CD4-positive, alpha-beta memory T cell (primary cell): ENCODE results near the gene SUPT4H1. TPM values are rescaled to one million over a fixed set of nuclear protein-coding genes. Genes with fewer than 3 reads are reported as not detected.

ENCODE experiments used
- CTCF ChIA-PET: fragments of 350-600 bp; sonication (Branson Sonifier 250); formaldehyde crosslinking; loops from one replicate; lab custom pipeline; 2021; ENCODE audit warnings: inconsistent platforms; ENCODE audit not compliant: partially characterized antibody; lab: Charles Lee
- POLR2A ChIA-PET: fragments of 350-600 bp; sonication (Branson Sonifier 250); formaldehyde crosslinking; loops from one replicate; lab custom pipeline; 2021; ENCODE audit not compliant: partially characterized antibody; lab: Charles Lee
- DNase-seq, 5 donors: peaks; one replicate each; pipeline versions ENCODE4 v3.0.0 to v3.0.0-alpha.2; 2020 to 2022; ENCODE audit warnings: mixed read lengths in 1 of 5
- H3K27ac ChIP-seq: one replicate; pipeline ENCODE4 v1.7.0; 2013; ENCODE audit warnings: low read depth, low read length
- H3K27me3 ChIP-seq: 2 replicates; pipeline ENCODE4 v1.7.0; 2013; ENCODE audit warnings: mild to moderate bottlenecking, low read length, moderate library complexity; ENCODE audit not compliant: insufficient read depth
- H3K36me3 ChIP-seq: 2 replicates; pipeline ENCODE4 v1.7.0; 2013; ENCODE audit warnings: mild to moderate bottlenecking, low read length, moderate library complexity; ENCODE audit not compliant: insufficient read depth
- H3K4me1 ChIP-seq: 2 replicates; pipeline ENCODE4 v1.7.0; 2013; ENCODE audit warnings: mild to moderate bottlenecking, low read length, moderate library complexity; ENCODE audit not compliant: insufficient read depth
- H3K4me3 ChIP-seq, 2 donors: one replicate each; pipeline ENCODE4 v1.7.0; 2013; ENCODE audit warnings: low read length in 2 of 2, mild to moderate bottlenecking in 1 of 2
- H3K9me3 ChIP-seq, 2 donors: one replicate each; pipeline ENCODE4 v1.7.0; 2013; ENCODE audit warnings: low read length in 2 of 2, control low read depth in 1 of 2; ENCODE audit not compliant: control insufficient read depth in 1 of 2
- H3K27ac Mint-ChIP-seq, 7 donors: one replicate each; pipeline ENCODE4 v1.8.0; 2020 to 2021; ENCODE audit warnings: mixed read lengths in 7 of 7, mild to moderate bottlenecking in 6 of 7, inconsistent platforms in 3 of 7, moderate library complexity in 3 of 7
- H3K27me3 Mint-ChIP-seq, 2 donors: one replicate each; pipeline ENCODE4 v1.8.0; 2020 to 2021; ENCODE audit warnings: mixed read lengths in 2 of 2
- H3K36me3 Mint-ChIP-seq, 2 donors: one replicate each; pipeline ENCODE4 v1.8.0; 2020 to 2021; ENCODE audit warnings: mixed read lengths in 2 of 2, inconsistent platforms in 1 of 2, mild to moderate bottlenecking in 1 of 2
- H3K4me1 Mint-ChIP-seq, 4 donors: one replicate each; pipeline ENCODE4 v1.8.0; 2020 to 2021; ENCODE audit warnings: mixed read lengths in 4 of 4, mild to moderate bottlenecking in 1 of 4
- H3K4me3 Mint-ChIP-seq, 8 donors: one replicate each; pipeline ENCODE4 v1.8.0; 2020 to 2021; ENCODE audit warnings: mixed read lengths in 8 of 8, mild to moderate bottlenecking in 7 of 8, moderate library complexity in 6 of 8, inconsistent platforms in 3 of 8
- H3K9me3 Mint-ChIP-seq, 8 donors: one replicate each; pipeline ENCODE4 v1.8.0; 2020 to 2021; ENCODE audit warnings: mixed read lengths in 8 of 8, mild to moderate bottlenecking in 5 of 8, inconsistent platforms in 3 of 8, moderate library complexity in 1 of 8
- intact Hi-C: fragments of 100-400 bp; cut with micrococcal nuclease; formaldehyde crosslinking; loops from one replicate; pipeline ENCODE4 v1.15.1; 2023
- polyA plus RNA-seq, 2 donors: library from polyadenylated mRNA; unstranded; fragments of 300-500 nt; fragmentation: Illumina TruSeq; gene quantifications; one replicate each; pipeline ENCODE4 v1.2.3, GENCODE V29; 2021
- total RNA-seq, 2 experiments: library from RNA; stranded (reverse); gene quantifications; one replicate each; pipeline ENCODE4 v1.2.3, GENCODE V29; 2021

The SUPT4H1 gene
- total and polyA plus RNA-seq, 4 experiments from 2014 or later: 61.4 to 120 (median 84.8) TPM

- no peak overlapping the region for H3K4me3 Mint-ChIP-seq
- Histone ChIP-seq H3K9me3 (no peaks in the 10 kb centered on the region), H3K4me1 (peaks cover 4% of the 10 kb centered on the region), H3K27me3 (no peaks in the 10 kb centered on the region), H3K27ac (no peak overlapping the region), H3K36me3 (peaks cover 4% of the 10 kb centered on the region), H3K4me3 (no peak overlapping the region)
- ChIA-PET POLR2A (interaction anchor here (0.9 to 3.4 kb wide), 10 partner anchors 11 to 47 kb away, joined by 3 to 21 read pairs (median 4); partner anchors contain the start of genes SUPT4H1 and TSPOAP1), CTCF (interaction anchor here (0.8 to 4.3 kb wide), 20 partner anchors 10 to 210 kb away, joined by 3 to 52 read pairs (median 4); partner anchors contain the start of genes MPO, MTMR4 and RNF43)
- H3K27me3 Mint-ChIP-seq: no peaks in the 10 kb centered on the region
- peaks cover 4 to 10% (median 5%) of the 10 kb centered on the region in 4 donors for H3K4me1 Mint-ChIP-seq
- intact Hi-C loops: loop anchor here (1.0 to 5.0 kb wide), 5 partner anchors 24 to 702 kb away; partner anchors contain the start of gene RNF43
- no peaks in the 10 kb centered on the region for H3K9me3 Mint-ChIP-seq
- DNase-seq: no peak
- no peak overlapping the region for H3K27ac Mint-ChIP-seq
- peaks cover 12% of the 10 kb centered on the region in 2 donors for H3K36me3 Mint-ChIP-seq
Observed at GRCh38 chr17:58304750-58305486, 47.1 kb downstream of the SUPT4H1 start.

- no peaks in the 10 kb centered on the region for H3K9me3 ChIP-seq
- peaks cover 10 to 11% of the 10 kb centered on the region in 2 donors for H3K36me3 Mint-ChIP-seq
- H3K9me3 Mint-ChIP-seq: no peaks in the 10 kb centered on the region
- H3K4me3 Mint-ChIP-seq: no peak overlapping the region
- ChIA-PET POLR2A (interaction anchor here (0.9 to 3.4 kb wide), 10 partner anchors 12 to 48 kb away, joined by 3 to 21 read pairs (median 4); partner anchors contain the start of genes SUPT4H1 and TSPOAP1), CTCF (interaction anchor here (0.8 to 4.3 kb wide), 25 partner anchors 10 to 211 kb away, joined by 3 to 52 read pairs (median 4); partner anchors contain the start of genes MPO, MTMR4, RNF43 and SUPT4H1)
- no peak overlapping the region for H3K4me3 ChIP-seq
- H3K27ac Mint-ChIP-seq: peak overlapping the region in 4 of 7 donors; percentile 0 to 70 (median 44)
- DNase-seq: peak in 4 of 5 donors; percentile 59 to 65 (median 62)
- no peaks in the 10 kb centered on the region for H3K27me3 ChIP-seq
- no peak overlapping the region for H3K27ac ChIP-seq
- H3K27me3 Mint-ChIP-seq: no peaks in the 10 kb centered on the region
- peaks cover 4 to 10% (median 5%) of the 10 kb centered on the region in 4 donors for H3K4me1 Mint-ChIP-seq
- intact Hi-C loops: loop anchor here (1.0 to 5.0 kb wide), 5 partner anchors 25 to 703 kb away; partner anchors contain the start of gene RNF43
- peaks cover 2% of the 10 kb centered on the region for H3K36me3 ChIP-seq
- H3K4me1 ChIP-seq: peaks cover 4% of the 10 kb centered on the region
Observed at GRCh38 chr17:58303971-58304749, 47.8 kb downstream of the SUPT4H1 start.

GRCh38 chr17:58302919-58303585 lies 48.9 kb downstream of the SUPT4H1 start:
- intact Hi-C loops: loop anchor here (5.0 kb wide), 1 partner anchor 704 kb away; no protein-coding TSS in a partner anchor
- peaks cover 4 to 10% (median 5%) of the 10 kb centered on the region in 4 donors for H3K4me1 Mint-ChIP-seq
- H3K27me3 Mint-ChIP-seq: no peaks in the 10 kb centered on the region
- Histone ChIP-seq H3K4me3 (no peak overlapping the region), H3K27me3 (no peaks in the 10 kb centered on the region), H3K9me3 (no peaks in the 10 kb centered on the region), H3K27ac (no peak overlapping the region), H3K36me3 (no peaks in the 10 kb centered on the region), H3K4me1 (peaks cover 4% of the 10 kb centered on the region)
- POLR2A ChIA-PET: interaction anchor here (1.0 to 3.4 kb wide), 2 partner anchors 24 to 41 kb away, joined by 4 to 21 read pairs; partner anchors contain the start of gene TSPOAP1
- DNase-seq: no peak
- H3K27ac Mint-ChIP-seq: no peak overlapping the region
- peaks cover 7 to 10% of the 10 kb centered on the region in 2 donors for H3K36me3 Mint-ChIP-seq
- CTCF ChIA-PET: interaction anchor here (1.0 to 4.3 kb wide), 9 partner anchors 10 to 114 kb away, joined by 3 to 52 read pairs (median 7); partner anchors contain the start of genes RNF43 and SUPT4H1
- no peaks in the 10 kb centered on the region for H3K9me3 Mint-ChIP-seq
- no peak overlapping the region for H3K4me3 Mint-ChIP-seq

- Mint-ChIP-seq H3K27ac (no peak overlapping the region), H3K9me3 (no peaks in the 10 kb centered on the region), H3K27me3 (no peaks in the 10 kb centered on the region), H3K4me1 (peaks cover 4 to 10% (median 5%) of the 10 kb centered on the region in 4 donors), H3K4me3 (no peak overlapping the region), H3K36me3 (peaks cover 6 to 9% of the 10 kb centered on the region in 2 donors)
- ChIA-PET POLR2A (interaction anchor here (1.0 to 3.4 kb wide), 2 partner anchors 25 to 42 kb away, joined by 4 to 21 read pairs; partner anchors contain the start of gene TSPOAP1), CTCF (interaction anchor here (0.6 to 4.3 kb wide), 6 partner anchors 13 to 117 kb away, joined by 3 to 52 read pairs (median 20); partner anchors contain the start of gene RNF43)
- DNase-seq: no peak
- no peaks in the 10 kb centered on the region for H3K9me3 ChIP-seq
- H3K27me3 ChIP-seq: no peaks in the 10 kb centered on the region
- no peaks in the 10 kb centered on the region for H3K36me3 ChIP-seq
- H3K4me1 ChIP-seq: peaks cover 4% of the 10 kb centered on the region
- H3K27ac ChIP-seq: no peak overlapping the region
- intact Hi-C loops: loop anchor here (5.0 kb wide), 1 partner anchor 705 kb away; no protein-coding TSS in a partner anchor
- H3K4me3 ChIP-seq: no peak overlapping the region
Observed at GRCh38 chr17:58302171-58302918, 49.7 kb downstream of the SUPT4H1 start.

- Histone ChIP-seq H3K27me3 (no peaks in the 10 kb centered on the region), H3K36me3 (no peaks in the 10 kb centered on the region), H3K4me1 (peaks cover 4% of the 10 kb centered on the region), H3K9me3 (no peaks in the 10 kb centered on the region), H3K4me3 (no peak overlapping the region), H3K27ac (no peak overlapping the region)
- Mint-ChIP-seq H3K4me3 (no peak overlapping the region), H3K4me1 (peaks cover 4 to 7% (median 5%) of the 10 kb centered on the region in 4 donors), H3K27me3 (no peaks in the 10 kb centered on the region), H3K27ac (no peak overlapping the region), H3K36me3 (peaks cover 0 to 4% of the 10 kb centered on the region in 2 donors), H3K9me3 (no peaks in the 10 kb centered on the region)
- CTCF ChIA-PET: interaction anchor here (0.6 to 0.9 kb wide), 2 partner anchors 116 to 117 kb away, joined by 3 read pairs; partner anchors contain the start of gene RNF43
- no peak for DNase-seq
- POLR2A ChIA-PET: no interaction called here
- intact Hi-C loops: loop anchor here (5.0 kb wide), 1 partner anchor 706 kb away; no protein-coding TSS in a partner anchor
Observed at GRCh38 chr17:58301504-58302150, 50.4 kb downstream of the SUPT4H1 start.
